SK-N-SH treated with all-trans-retinoic acid at 6 μM for 48 hours (cell line): ENCODE results near the gene ZFAND3.

Source experiments
- BACH2 ChIP-seq: fragments of 250-450 bp; sonication (Bioruptor Pico); IDR thresholded peaks from 2 replicates; pipeline ENCODE4 v1.9.0; 2021; ENCODE audit warnings: mild to moderate bottlenecking, borderline replicate concordance
- ESRRG ChIP-seq: fragments of 250-450 bp; sonication (Bioruptor Pico); IDR thresholded peaks from 2 replicates; pipeline ENCODE4 v1.6.1; 2021; ENCODE audit warnings: mild to moderate bottlenecking
- ISL1 ChIP-seq: fragments of 250-450 bp; sonication (Bioruptor Pico); IDR thresholded peaks from 2 replicates; pipeline ENCODE4 v2.1.2; 2022; ENCODE audit warnings: mild to moderate bottlenecking, moderate library complexity
- OSR1 ChIP-seq: fragments of 250-450 bp; sonication (Bioruptor Pico); IDR thresholded peaks from 2 replicates; pipeline ENCODE4 v1.8.0; 2022; ENCODE audit warnings: moderate library complexity, mild to moderate bottlenecking, inconsistent platforms
- RARB ChIP-seq: fragments of 250-450 bp; sonication (Bioruptor Pico); IDR thresholded peaks from 2 replicates; pipeline ENCODE4 v1.8.0; 2021; ENCODE audit warnings: mild to moderate bottlenecking, moderate library complexity
- ZFP3 ChIP-seq: fragments of 250-450 bp; sonication (Bioruptor Pico); IDR thresholded peaks from 2 replicates; pipeline ENCODE4 v1.5.0; 2020; ENCODE audit warnings: mild to moderate bottlenecking, moderate library complexity
- TF ChIP-seq, protein P1 (sequence below): fragments of 250-450 bp; sonication (Bioruptor Pico); IDR thresholded peaks from 2 replicates; pipeline ENCODE4 v1.5.1; 2021; ENCODE audit warnings: mild to moderate bottlenecking, moderate library complexity
- TF ChIP-seq, protein P2 (sequence below): fragments of 250-450 bp; sonication (Bioruptor Pico); IDR thresholded peaks from 2 replicates; pipeline ENCODE4 v1.5.1; 2020; ENCODE audit warnings: low read depth, mild to moderate bottlenecking, moderate library complexity
- TF ChIP-seq, protein P3 (sequence below): fragments of 250-450 bp; sonication (Bioruptor Pico); IDR thresholded peaks from 2 replicates; pipeline ENCODE4 v1.5.0; 2020; ENCODE audit warnings: mild to moderate bottlenecking, moderate library complexity

DNA sequence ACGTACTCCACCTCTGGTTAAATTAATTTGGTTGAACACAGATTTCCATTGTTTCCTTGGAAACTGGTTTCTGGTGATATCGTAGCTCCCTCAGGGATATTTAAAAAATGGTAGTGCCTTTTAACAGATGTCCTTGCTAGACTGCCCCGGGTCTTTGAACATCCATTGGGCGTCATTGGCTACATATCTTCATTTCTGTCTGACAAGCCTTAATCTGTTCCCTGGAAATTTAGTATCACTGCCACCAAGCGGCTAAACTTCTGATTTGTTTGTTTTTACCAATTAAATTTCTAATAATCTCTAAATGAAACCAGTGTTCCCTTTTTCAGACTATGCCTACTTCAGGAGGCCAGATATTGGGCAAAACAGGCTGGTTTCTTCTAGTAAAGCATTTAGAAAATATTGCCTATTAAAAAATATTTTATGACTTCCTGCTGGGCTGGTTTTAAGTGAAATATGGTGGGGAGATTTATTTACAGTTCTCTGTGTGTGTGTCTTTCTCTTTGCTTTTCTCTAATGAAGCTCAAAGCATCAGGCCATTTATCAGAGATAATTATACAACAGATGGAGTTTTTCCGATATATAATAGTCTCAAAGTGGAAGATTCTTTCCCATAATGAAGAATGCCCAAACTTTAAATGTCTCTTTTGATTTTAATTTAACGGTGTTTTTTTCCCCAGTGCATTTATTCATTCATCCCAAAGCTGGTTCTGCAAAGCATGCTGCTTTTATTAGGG is 249.5 kb downstream of the ZFAND3 start:
- no peak for TF ChIP-seq RARB (CRISPR knock-in tag)
- TF ChIP-seq ISL1 (CRISPR knock-in tag), result no peak
- TF ChIP-seq, protein P1, sequence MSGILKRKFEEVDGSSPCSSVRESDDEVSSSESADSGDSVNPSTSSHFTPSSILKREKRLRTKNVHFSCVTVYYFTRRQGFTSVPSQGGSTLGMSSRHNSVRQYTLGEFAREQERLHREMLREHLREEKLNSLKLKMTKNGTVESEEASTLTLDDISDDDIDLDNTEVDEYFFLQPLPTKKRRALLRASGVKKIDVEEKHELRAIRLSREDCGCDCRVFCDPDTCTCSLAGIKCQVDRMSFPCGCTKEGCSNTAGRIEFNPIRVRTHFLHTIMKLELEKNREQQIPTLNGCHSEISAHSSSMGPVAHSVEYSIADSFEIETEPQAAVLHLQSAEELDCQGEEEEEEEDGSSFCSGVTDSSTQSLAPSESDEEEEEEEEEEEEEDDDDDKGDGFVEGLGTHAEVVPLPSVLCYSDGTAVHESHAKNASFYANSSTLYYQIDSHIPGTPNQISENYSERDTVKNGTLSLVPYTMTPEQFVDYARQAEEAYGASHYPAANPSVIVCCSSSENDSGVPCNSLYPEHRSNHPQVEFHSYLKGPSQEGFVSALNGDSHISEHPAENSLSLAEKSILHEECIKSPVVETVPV (CRISPR knock-in tag), result no peak
- TF ChIP-seq, protein P2, sequence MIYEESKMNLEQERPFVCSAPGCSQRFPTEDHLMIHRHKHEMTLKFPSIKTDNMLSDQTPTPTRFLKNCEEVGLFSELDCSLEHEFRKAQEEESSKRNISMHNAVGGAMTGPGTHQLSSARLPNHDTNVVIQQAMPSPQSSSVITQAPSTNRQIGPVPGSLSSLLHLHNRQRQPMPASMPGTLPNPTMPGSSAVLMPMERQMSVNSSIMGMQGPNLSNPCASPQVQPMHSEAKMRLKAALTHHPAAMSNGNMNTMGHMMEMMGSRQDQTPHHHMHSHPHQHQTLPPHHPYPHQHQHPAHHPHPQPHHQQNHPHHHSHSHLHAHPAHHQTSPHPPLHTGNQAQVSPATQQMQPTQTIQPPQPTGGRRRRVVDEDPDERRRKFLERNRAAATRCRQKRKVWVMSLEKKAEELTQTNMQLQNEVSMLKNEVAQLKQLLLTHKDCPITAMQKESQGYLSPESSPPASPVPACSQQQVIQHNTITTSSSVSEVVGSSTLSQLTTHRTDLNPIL (CRISPR knock-in tag), result no peak
- no peak for TF ChIP-seq BACH2 (CRISPR knock-in tag)
- TF ChIP-seq, protein P3, sequence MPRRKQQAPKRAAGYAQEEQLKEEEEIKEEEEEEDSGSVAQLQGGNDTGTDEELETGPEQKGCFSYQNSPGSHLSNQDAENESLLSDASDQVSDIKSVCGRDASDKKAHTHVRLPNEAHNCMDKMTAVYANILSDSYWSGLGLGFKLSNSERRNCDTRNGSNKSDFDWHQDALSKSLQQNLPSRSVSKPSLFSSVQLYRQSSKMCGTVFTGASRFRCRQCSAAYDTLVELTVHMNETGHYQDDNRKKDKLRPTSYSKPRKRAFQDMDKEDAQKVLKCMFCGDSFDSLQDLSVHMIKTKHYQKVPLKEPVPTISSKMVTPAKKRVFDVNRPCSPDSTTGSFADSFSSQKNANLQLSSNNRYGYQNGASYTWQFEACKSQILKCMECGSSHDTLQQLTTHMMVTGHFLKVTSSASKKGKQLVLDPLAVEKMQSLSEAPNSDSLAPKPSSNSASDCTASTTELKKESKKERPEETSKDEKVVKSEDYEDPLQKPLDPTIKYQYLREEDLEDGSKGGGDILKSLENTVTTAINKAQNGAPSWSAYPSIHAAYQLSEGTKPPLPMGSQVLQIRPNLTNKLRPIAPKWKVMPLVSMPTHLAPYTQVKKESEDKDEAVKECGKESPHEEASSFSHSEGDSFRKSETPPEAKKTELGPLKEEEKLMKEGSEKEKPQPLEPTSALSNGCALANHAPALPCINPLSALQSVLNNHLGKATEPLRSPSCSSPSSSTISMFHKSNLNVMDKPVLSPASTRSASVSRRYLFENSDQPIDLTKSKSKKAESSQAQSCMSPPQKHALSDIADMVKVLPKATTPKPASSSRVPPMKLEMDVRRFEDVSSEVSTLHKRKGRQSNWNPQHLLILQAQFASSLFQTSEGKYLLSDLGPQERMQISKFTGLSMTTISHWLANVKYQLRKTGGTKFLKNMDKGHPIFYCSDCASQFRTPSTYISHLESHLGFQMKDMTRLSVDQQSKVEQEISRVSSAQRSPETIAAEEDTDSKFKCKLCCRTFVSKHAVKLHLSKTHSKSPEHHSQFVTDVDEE (CRISPR knock-in tag), result no peak
- TF ChIP-seq ESRRG (CRISPR knock-in tag), result no peak
- TF ChIP-seq OSR1 (CRISPR knock-in tag), result no peak
- TF ChIP-seq ZFP3 (CRISPR knock-in tag), result no peak
